Heart right ventricle (tissue), 16 donors: ENCODE data around the gene AFF1. TPM values are rescaled to one million over a fixed set of nuclear protein-coding genes. Genes with fewer than 3 reads are reported as not detected.

Source experiments
- ATAC-seq, 8 donors: fragments of 200-7000 bp; cut with Tn5 transposase; one replicate each; pipeline ENCODE4 v1.9.1; 2020; ENCODE audit warnings: mild to moderate bottlenecking in 8 of 8, moderate library complexity in 8 of 8, moderate number of reproducible peaks in 1 of 8
- DNase-seq, 2 donors: peaks; one replicate each; pipeline ENCODE4 v3.0.0-alpha.2; 2020
- H3K27ac ChIP-seq, 10 donors: fragments of 200-600 bp; sonication (generic) in 2 of 10; one replicate each; pipeline versions ENCODE4 v1.5.0 to v1.8.0; 2020 to 2022; ENCODE audit warnings: mild to moderate bottlenecking in 3 of 10
- H3K27me3 ChIP-seq, 7 donors: fragments of 200-600 bp; one replicate each; pipeline ENCODE4 v1.8.0; 2021 to 2022; ENCODE audit warnings: mild to moderate bottlenecking in 2 of 7
- H3K36me3 ChIP-seq, 9 donors: fragments of 200-600 bp; sonication (generic) in 1 of 9; one replicate each; pipeline versions ENCODE4 v1.5.0 to v1.8.0; 2020 to 2022; ENCODE audit warnings: mild to moderate bottlenecking in 2 of 9
- H3K4me1 ChIP-seq, 9 donors: fragments of 200-600 bp; sonication (generic) in 1 of 9; one replicate each; pipeline versions ENCODE4 v1.5.0 to v1.8.0; 2020 to 2022; ENCODE audit warnings: mild to moderate bottlenecking in 4 of 9
- H3K4me3 ChIP-seq, 10 donors: fragments of 200-600 bp; sonication (generic) in 2 of 10; one replicate each; pipeline versions ENCODE4 v1.5.0 to v1.8.0; 2020 to 2022; ENCODE audit warnings: mild to moderate bottlenecking in 7 of 10, moderate library complexity in 2 of 10
- H3K9me3 ChIP-seq, 11 donors: fragments of 200-600 bp in 10 of 11; sonication (generic) in 2 of 11; one replicate each; pipeline versions ENCODE4 v1.5.0 to v1.8.0; 2013 to 2022; ENCODE audit warnings: mild to moderate bottlenecking in 2 of 11, control low read depth in 1 of 11, moderate library complexity in 1 of 11
- CTCF ChIP-seq, 9 donors: fragments of 200-600 bp; sonication (generic) in 2 of 9; IDR thresholded peaks; one replicate each; pipeline versions ENCODE4 v1.5.0 to v1.8.0; 2021 to 2022; ENCODE audit warnings: antibody characterized with exemption in 9 of 9, mild to moderate bottlenecking in 5 of 9, moderate library complexity in 1 of 9
- whole genome bisulfite sequencing, 2 donors: extraction: QIAGEN DNeasy Blood & Tissue Kit; methylation state at CpG; one replicate each; pipeline ENCODE4 v1.1.7; 2013; ENCODE audit warnings: inconsistent platforms in 1 of 2; 5-methylcytosine and 5-hydroxymethylcytosine counted together
- intact Hi-C, 10 donors: fragments of 100-400 bp; cut with DNase I; formaldehyde crosslinking; loops; one replicate each; pipeline versions ENCODE4 v1.11.1 to v1.14.2; 2022
- polyA plus RNA-seq, 2 donors: library from polyadenylated mRNA; stranded (reverse); fragments of 200-250 nt; gene quantifications; one replicate each; pipeline ENCODE4 v1.2.3, GENCODE V29; 2013
- total RNA-seq, 10 donors: library from RNA; stranded (reverse); fragmentation: NEBNext Ultra II Directional in 3 of 10; extraction: Animal tissue kit (Norgen Biotek cat#: 25700) in 3 of 10; gene quantifications; one replicate each; pipeline versions ENCODE4 v1.2.1 to v1.2.4, GENCODE V29; 2021 to 2023
- donor health status: Arrhythmogenic right ventricular cardiomyopathy.
- donor health status: ischemic (EF 13 %, LVEDD 7.1; RV severe dilation, severe dysfunction).
- donor health status: healthy with polysubstance abuse.
- donor health status: DM: no; HTN: yes; CAD: no.
- donor health status: DM: no; HTN: no; CAD: no.
- donor health status: ischemic (EF 25% LVEDD 6.9; RV normal size, moderate dysfunction).
- donor health status: ischemic (EF 25% LVEDD 5.7; RV mildly dilated, moderate dysfunction).
- donor health status: healthy.
- donor health status: DM: yes; HTN: yes; CAD: no.
- donor health status: Ischemic cardiomyopathy.
- donor health status: ischemic (EF 35%, LVEDD 5.7; RV mildly dilated, moderate dysfunction).
- donor health status: nonischemic (EF 11% LVEDD 7.7; RV severe dilation, severe dysfunction).
- donor health status: DM: yes; HTN: yes; CAD: no.
- donor health status: PGD.
- donor health status: ischemic (EF 29% LVEDD 5.4; RV normal size, mild dysfunction).
- donor health status: nonischemic (EF 23%, LVEDD 6.1; RV moderate dilation, normal function).

Gene AFF1
- total and polyA plus RNA-seq, 12 donors: 44.4 to 90.2 (median 74.5) TPM

- H3K27me3 ChIP-seq: no peaks in the 10 kb centered on the region
- TF ChIP-seq CTCF (IDR thresholded peaks at IDR 0.05): no peak
- peak; percentile 46 to 76 (median 66) for ATAC-seq
- no peaks in the 10 kb centered on the region for H3K9me3 ChIP-seq
- H3K4me3 ChIP-seq: peak overlapping the region in 5 of 10 donors; percentile 0 to 25 (median 12)
- intact Hi-C loops: no loop called here
- peak in 1 of 2 donors; percentile 29 for DNase-seq
- no peaks in the 10 kb centered on the region for H3K36me3 ChIP-seq
- 6 to 7% methylated on average over 14 of the region's 14 CpGs for WGBS, 2 donors
- H3K4me1 ChIP-seq: peaks cover 5 to 94% (median 82%) of the 10 kb centered on the region in 9 donors
- peak overlapping the region in 9 of 10 donors; percentile 30 to 69 (median 56) for H3K27ac ChIP-seq
Observed at GRCh38 chr4:87073199-87074120, 138.6 kb downstream of the AFF1 start.

DNA sequence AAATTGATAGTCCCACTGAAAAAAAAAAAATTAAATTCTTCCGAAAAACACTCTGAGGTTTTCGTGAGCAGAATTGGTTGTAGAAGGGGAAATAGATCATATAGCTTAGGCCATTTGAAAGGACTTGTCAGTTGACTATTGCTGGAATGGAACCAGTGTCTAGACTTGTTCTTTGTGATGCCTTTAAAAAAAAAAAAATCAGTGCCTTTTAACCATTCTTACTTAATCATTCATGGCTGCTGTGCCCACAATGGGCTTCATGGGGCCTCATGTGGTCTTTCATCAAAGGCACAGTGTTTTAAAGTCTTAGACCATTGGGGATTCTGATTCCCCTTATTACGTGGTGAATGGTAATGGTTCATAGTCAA, 139.3 kb downstream of the AFF1 start:
- 40 to 56% methylated on average over 3 of the region's 3 CpGs for WGBS, 2 donors
- peak overlapping the region in 6 of 10 donors; percentile 30 to 69 (median 58) for H3K27ac ChIP-seq
- ATAC-seq (no peak), DNase-seq (no peak)
- TF ChIP-seq CTCF (IDR thresholded peaks at IDR 0.05): no peak
- no peaks in the 10 kb centered on the region for H3K27me3 ChIP-seq
- H3K4me1 ChIP-seq: peaks cover 5 to 94% (median 82%) of the 10 kb centered on the region in 9 donors
- no peaks in the 10 kb centered on the region for H3K9me3 ChIP-seq
- intact Hi-C loops: no loop called here
- H3K36me3 ChIP-seq: no peaks in the 10 kb centered on the region
- peak overlapping the region in 2 of 10 donors; percentile 9 to 12 for H3K4me3 ChIP-seq

GRCh38 chr4:87075876-87076275, 141.1 kb downstream of the AFF1 start:
- DNase-seq (no peak), ATAC-seq (no peak)
- Histone ChIP-seq H3K9me3 (no peaks in the 10 kb centered on the region), H3K27ac (peak overlapping the region in 2 of 10 donors; percentile 10 to 29), H3K36me3 (no peaks in the 10 kb centered on the region), H3K27me3 (no peaks in the 10 kb centered on the region), H3K4me1 (peaks cover 11 to 97% (median 91%) of the 10 kb centered on the region in 9 donors), H3K4me3 (no peak overlapping the region)
- TF ChIP-seq CTCF (IDR thresholded peaks at IDR 0.05): no peak
- intact Hi-C loops: loop anchor here in 3 of 10 donors (5.0 kb wide), 1 partner anchor 69 kb away; no protein-coding TSS in a partner anchor
- WGBS, 2 donors: 70 to 72% methylated on average over 2 of the region's 2 CpGs

DNA sequence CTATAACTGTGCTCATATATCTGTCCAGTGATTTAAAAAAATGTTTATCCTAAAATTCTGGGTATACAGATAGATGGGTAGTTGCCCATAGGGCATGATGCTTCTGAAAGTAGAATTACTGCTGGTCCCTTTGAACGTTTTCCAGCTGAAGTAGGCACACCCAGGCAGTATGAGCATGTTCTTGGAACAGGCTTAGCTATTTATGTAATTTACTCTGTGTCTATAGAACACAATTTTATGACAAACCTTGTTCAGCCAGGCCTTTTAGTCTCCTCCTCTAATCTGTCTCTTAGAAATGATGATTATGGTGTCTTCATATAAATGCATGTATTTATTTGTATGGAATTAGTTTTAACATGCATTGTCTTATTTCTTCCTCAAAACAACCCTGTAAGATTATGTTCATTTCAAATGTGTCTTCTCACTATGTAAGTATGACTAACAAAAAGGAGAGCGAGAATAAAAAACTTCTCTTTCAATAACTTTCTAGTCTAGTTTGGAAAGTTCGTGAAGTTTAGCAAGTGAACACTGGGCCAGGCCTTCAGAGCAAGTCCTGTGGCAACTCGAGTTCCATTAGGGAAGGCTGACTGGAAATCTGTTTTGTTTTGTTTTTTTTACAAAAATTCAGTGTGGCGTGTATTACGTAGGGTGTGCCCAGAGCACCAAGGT, 142.0 kb downstream of the AFF1 start:
- H3K27ac ChIP-seq: peak overlapping the region in 3 of 10 donors; percentile 8 to 29 (median 18)
- H3K4me3 ChIP-seq: no peak overlapping the region
- ATAC-seq (no peak), DNase-seq (no peak)
- no peak for TF ChIP-seq CTCF (IDR thresholded peaks at IDR 0.05)
- H3K4me1 ChIP-seq: peaks cover 8 to 96% (median 90%) of the 10 kb centered on the region in 9 donors
- no peaks in the 10 kb centered on the region for H3K9me3 ChIP-seq
- intact Hi-C loops: loop anchor here in 3 of 10 donors (5.0 kb wide), 1 partner anchor 70 kb away; no protein-coding TSS in a partner anchor
- 80% methylated on average over 6 of the region's 6 CpGs for WGBS, 2 donors
- H3K36me3 ChIP-seq: no peaks in the 10 kb centered on the region
- H3K27me3 ChIP-seq: no peaks in the 10 kb centered on the region
